HG03469 (cell line): ENCODE results near the gene PLCG2.
"Not testable (repeated sequence)": the region's sequence is repeated elsewhere in the genome, so short reads cannot be mapped to it uniquely, and the experiment has no call there.

Experiments used
- ATAC-seq: cut with Tn5 transposase; IDR thresholded peaks from one replicate; pipeline ENCODE4 v1.9.1; 2021; ENCODE audit warnings: mild to moderate bottlenecking, moderate library complexity, moderate number of reproducible peaks; ENCODE audit not compliant: unreplicated experiment

Gene PLCG2

GRCh38 chr16:81932668-81933067 is 153.6 kb downstream of the PLCG2 start:
- ATAC-seq, result no peak

GRCh38 chr16:81933361-81933760 is 154.3 kb downstream of the PLCG2 start:
- no peak for ATAC-seq

GRCh38 chr16:81934711-81935110 is 155.6 kb downstream of the PLCG2 start:
- not testable (repeated sequence) for ATAC-seq

- no peak for ATAC-seq
Observed at GRCh38 chr16:81936209-81937000, 157.3 kb downstream of the PLCG2 start.

- no peak for ATAC-seq
Observed at GRCh38 chr16:81937305-81938038, 158.4 kb downstream of the PLCG2 start.

- ATAC-seq, result no peak
Observed at GRCh38 chr16:81938326-81939163, 159.5 kb downstream of the PLCG2 start.

- ATAC-seq, result no peak
Observed at GRCh38 chr16:81939164-81940056, 160.3 kb downstream of the PLCG2 start.

- ATAC-seq, result no peak
Observed at GRCh38 chr16:81940781-81941560, 161.9 kb downstream of the PLCG2 start.

GRCh38 chr16:81942007-81942601 is 163.0 kb downstream of the PLCG2 start:
- ATAC-seq, result no peak

GRCh38 chr16:81945665-81946064 is 166.6 kb downstream of the PLCG2 start:
- ATAC-seq, result no peak

- ATAC-seq, result no peak
Observed at GRCh38 chr16:81946206-81946605, 167.1 kb downstream of the PLCG2 start.

GRCh38 chr16:81951564-81951963 is 172.5 kb downstream of the PLCG2 start:
- ATAC-seq, result no peak

GRCh38 chr16:81956213-81956948 is 177.3 kb downstream of the PLCG2 start:
- ATAC-seq, result no peak

- no peak for ATAC-seq
Observed at GRCh38 chr16:81964808-81965207, 185.7 kb downstream of the PLCG2 start.

GRCh38 chr16:81967358-81967757 is 188.3 kb downstream of the PLCG2 start:
- ATAC-seq, result no peak

- ATAC-seq, result no peak
Observed at GRCh38 chr16:81971853-81972252, 192.8 kb downstream of the PLCG2 start.

GRCh38 chr16:81973737-81974136 is 194.6 kb downstream of the PLCG2 start:
- no peak for ATAC-seq

GRCh38 chr16:81975637-81976036 is 196.5 kb downstream of the PLCG2 start:
- ATAC-seq, result no peak
